Ovary (tissue), 9 donors: ENCODE measurements around the gene CLDN7. TPM values are rescaled to one million over a fixed set of nuclear protein-coding genes. Genes with fewer than 3 reads are reported as not detected.

Source experiments
- DNase-seq, 5 donors: peaks; one replicate each; pipeline ENCODE4 v3.0.0-alpha.2; 2019 to 2020
- H3K27ac ChIP-seq, 2 donors: fragments of 200-600 bp; one replicate each; pipeline versions ENCODE4 v1.5.1 to v1.8.0; 2019 to 2022
- H3K27me3 ChIP-seq: fragments of 200-600 bp; one replicate; pipeline ENCODE4 v1.8.0; 2022
- H3K36me3 ChIP-seq: fragments of 200-600 bp; sonication (generic); one replicate; pipeline ENCODE4 v1.5.1; 2019
- H3K4me1 ChIP-seq: one replicate; pipeline ENCODE4 v1.8.1; 2013; ENCODE audit warnings: mild to moderate bottlenecking, moderate library complexity; ENCODE audit not compliant: insufficient read depth
- H3K4me3 ChIP-seq: fragments of 200-600 bp; sonication (generic); one replicate; pipeline ENCODE4 v1.5.1; 2017
- H3K9me3 ChIP-seq, 2 donors: fragments of 200-600 bp in 1 of 2; sonication (generic) in 1 of 2; one replicate each; pipeline versions ENCODE4 v1.5.1 to v1.8.1; 2013 to 2019; ENCODE audit warnings: mild to moderate bottlenecking in 1 of 2, moderate library complexity in 1 of 2
- CTCF ChIP-seq, 3 donors: fragments of 450-650 bp in 2 of 3; fragments of 200-600 bp in 1 of 3; IDR thresholded peaks; one replicate each; pipeline versions ENCODE4 v1.5.1 to v1.8.0; 2016 to 2022; ENCODE audit warnings: antibody characterized with exemption in 3 of 3, mild to moderate bottlenecking in 1 of 3
- EP300 ChIP-seq: sonication (generic); formaldehyde crosslinking; IDR thresholded peaks from one replicate; pipeline ENCODE4 v1.6.1; 2017; ENCODE audit warnings: antibody characterized with exemption
- POLR2A ChIP-seq: fragments of 450-650 bp; IDR thresholded peaks from one replicate; pipeline ENCODE4 v1.6.1; 2017; ENCODE audit warnings: antibody characterized with exemption, mild to moderate bottlenecking, moderate library complexity
- WGBS, 3 donors: extraction: QIAGEN DNeasy Blood & Tissue Kit in 1 of 3; methylation state at CpG; one replicate each; pipeline versions ENCODE4 v1.1.5 to v1.1.7; 2013 to 2017; 5-methylcytosine and 5-hydroxymethylcytosine counted together
- intact Hi-C, 4 donors: fragments of 100-400 bp; cut with DNase I; formaldehyde crosslinking; loops; one replicate each; pipeline versions ENCODE4 v1.11.0 to v1.15.1; 2022 to 2023
- polyA plus RNA-seq, 2 donors: library from polyadenylated mRNA; stranded (reverse); fragments of 200-250 nt in 1 of 2; fragments of 350-450 nt in 1 of 2; fragmentation: Illumina TruSeq in 1 of 2; extraction: RNeasy Lipid Tissue Mini Kit (QIAGEN cat#74804) in 1 of 2; gene quantifications; one replicate each; pipeline ENCODE4 v1.2.3, GENCODE V29; 2013 to 2014
- total RNA-seq, 7 donors: library from RNA; depleted of rRNA in 2 of 7; stranded (reverse); fragments of >200 nt in 2 of 7; fragmentation: NEBNext Ultra II Directional in 3 of 7; extraction: Animal tissue kit (Norgen Biotek cat#: 25700) in 3 of 7; gene quantifications; one replicate each; pipeline versions ENCODE4 v1.1.0 to v1.2.4, GENCODE V29; 2016 to 2023
- donor health status: DM: no; HTN: no; CAD: no; lungs with moderate emphysema.
- donor health status: DM: no; HTN: no; CAD: no.
- donor health status: Bipolar disorder and iron deficiency.
- donor health status: DM: yes; HTN: yes; CAD: no.
- donor health status: DM: no; HTN: no; CAD: no.
- donor health status: DM: yes; HTN: yes; CAD: no.

The CLDN7 gene
- total and polyA plus RNA-seq, 9 donors = 0.27 to 102 (median 4.7) TPM; not detected in 1

GRCh38 chr17:7260151-7260550 lies 2.1 kb downstream of the CLDN7 start:
- intact Hi-C loops = no loop called here

GRCh38 chr17:7259555-7259889 lies 2.8 kb downstream of the CLDN7 start:
- H3K4me1 ChIP-seq = peaks cover 11% of the 10 kb centered on the region
- WGBS, 3 donors = 90 to 95% (median 93%) methylated on average over 6 of the region's 6 CpGs
- H3K4me3 ChIP-seq = no peak overlapping the region
- TF ChIP-seq CTCF (IDR thresholded peaks at IDR 0.05) = no peak
- no peak for TF ChIP-seq EP300
- TF ChIP-seq POLR2A = no peak
- no peak for DNase-seq
- H3K36me3 ChIP-seq = no peaks in the 10 kb centered on the region
- H3K27me3 ChIP-seq = peaks cover 7% of the 10 kb centered on the region
- intact Hi-C loops = no loop called here
- H3K27ac ChIP-seq = no peak overlapping the region
- H3K9me3 ChIP-seq = no peaks in the 10 kb centered on the region

More at GRCh38 chr17:7260151-7260550, 2.1 kb downstream of the CLDN7 start:
- Histone ChIP-seq H3K9me3 (no peaks in the 10 kb centered on the region), H3K4me3 (no peak overlapping the region), H3K36me3 (no peaks in the 10 kb centered on the region), H3K27me3 (peaks cover 7% of the 10 kb centered on the region), H3K4me1 (peaks cover 11% of the 10 kb centered on the region), H3K27ac (no peak overlapping the region)
- 73 to 88% (median 80%) methylated on average over 4 of the region's 4 CpGs for WGBS, 3 donors
- TF ChIP-seq EP300 = no peak
- no peak for TF ChIP-seq CTCF (IDR thresholded peaks at IDR 0.05)
- TF ChIP-seq POLR2A = no peak
- DNase-seq = no peak

- Histone ChIP-seq H3K4me1 (peaks cover 11% of the 10 kb centered on the region), H3K27ac (no peak overlapping the region), H3K9me3 (no peaks in the 10 kb centered on the region), H3K27me3 (peaks cover 7% of the 10 kb centered on the region), H3K4me3 (no peak overlapping the region), H3K36me3 (no peaks in the 10 kb centered on the region)
- intact Hi-C loops = no loop called here
- TF ChIP-seq POLR2A (no peak), CTCF (IDR thresholded peaks at IDR 0.05) (no peak), EP300 (no peak)
- 81 to 85% (median 84%) methylated on average over 7 of the region's 7 CpGs for WGBS, 3 donors
- DNase-seq = no peak
Observed at GRCh38 chr17:7258731-7259554, 3.3 kb downstream of the CLDN7 start.

- intact Hi-C loops = no loop called here
- H3K4me1 ChIP-seq = peaks cover 5% of the 10 kb centered on the region
- DNase-seq = no peak
- 84 to 88% (median 84%) methylated on average over 8 of the region's 8 CpGs for WGBS, 3 donors
- no peaks in the 10 kb centered on the region for H3K36me3 ChIP-seq
- H3K27ac ChIP-seq = no peak overlapping the region
- H3K27me3 ChIP-seq = no peaks in the 10 kb centered on the region
- no peaks in the 10 kb centered on the region for H3K9me3 ChIP-seq
- TF ChIP-seq POLR2A (no peak), CTCF (IDR thresholded peaks at IDR 0.05) (no peak), EP300 (no peak)
- no peak overlapping the region for H3K4me3 ChIP-seq
Observed at GRCh38 chr17:7256766-7257456, 5.4 kb downstream of the CLDN7 start.
